CD4-positive, alpha-beta T cell treated with Interleukin-12 subunit alpha and Interleukin-12 subunit beta, for 1 hour (primary cell): ENCODE results near the gene AAR2.

Experiments
- DNase-seq: peaks from one replicate; pipeline ENCODE4 v3.0.0-alpha.2; 2020

AAR2 gene

DNA sequence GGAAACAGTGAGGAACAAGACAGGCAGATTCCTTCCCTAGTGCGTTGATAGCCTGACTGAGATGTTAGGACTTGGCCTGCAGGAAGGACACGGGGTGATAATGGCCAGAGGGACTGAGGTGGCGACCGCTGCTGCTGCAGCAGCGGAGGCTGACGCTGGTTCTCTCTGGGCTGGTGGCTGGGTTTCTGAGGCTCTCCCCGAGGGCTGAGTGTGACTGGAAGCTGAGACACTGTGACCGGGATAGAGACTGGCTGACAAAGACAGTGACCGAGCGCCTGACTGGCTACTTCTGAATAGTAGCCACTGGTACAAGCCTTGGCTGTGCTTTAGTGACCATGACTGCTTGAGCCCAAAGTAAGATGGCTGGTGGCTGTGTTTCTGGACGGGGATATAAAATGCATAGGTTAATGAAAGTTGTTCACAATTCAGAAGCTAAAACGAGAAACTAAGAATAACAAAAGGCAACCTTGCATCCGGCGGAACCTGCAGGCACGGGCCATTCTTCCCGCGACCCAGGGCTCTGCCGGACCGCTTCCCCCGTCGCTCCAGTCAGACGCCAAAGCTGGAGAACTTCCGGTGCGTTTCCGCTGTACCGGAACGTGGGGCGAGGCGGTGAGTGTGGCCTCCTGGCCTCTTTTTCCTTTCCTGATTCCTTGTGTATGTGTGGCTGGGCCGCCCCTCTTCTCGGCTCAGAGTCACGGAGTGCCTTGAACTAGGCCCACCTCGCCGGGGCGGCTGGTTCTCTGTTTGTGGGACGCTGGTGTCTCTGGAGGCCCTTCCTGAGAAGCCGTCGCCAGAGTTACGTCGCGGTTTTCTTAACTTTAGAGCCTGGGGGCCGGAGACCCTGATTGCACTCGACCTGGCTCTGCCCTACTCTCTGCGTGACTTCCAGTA lies at the start of gene AAR2:
AAR2 (plus strand) TSS at position 587 of the 894 bp plus-strand sequence. CDS start 3,391 bp downstream, outside the sequence.
- DNase-seq = peak; percentile 76

DNA sequence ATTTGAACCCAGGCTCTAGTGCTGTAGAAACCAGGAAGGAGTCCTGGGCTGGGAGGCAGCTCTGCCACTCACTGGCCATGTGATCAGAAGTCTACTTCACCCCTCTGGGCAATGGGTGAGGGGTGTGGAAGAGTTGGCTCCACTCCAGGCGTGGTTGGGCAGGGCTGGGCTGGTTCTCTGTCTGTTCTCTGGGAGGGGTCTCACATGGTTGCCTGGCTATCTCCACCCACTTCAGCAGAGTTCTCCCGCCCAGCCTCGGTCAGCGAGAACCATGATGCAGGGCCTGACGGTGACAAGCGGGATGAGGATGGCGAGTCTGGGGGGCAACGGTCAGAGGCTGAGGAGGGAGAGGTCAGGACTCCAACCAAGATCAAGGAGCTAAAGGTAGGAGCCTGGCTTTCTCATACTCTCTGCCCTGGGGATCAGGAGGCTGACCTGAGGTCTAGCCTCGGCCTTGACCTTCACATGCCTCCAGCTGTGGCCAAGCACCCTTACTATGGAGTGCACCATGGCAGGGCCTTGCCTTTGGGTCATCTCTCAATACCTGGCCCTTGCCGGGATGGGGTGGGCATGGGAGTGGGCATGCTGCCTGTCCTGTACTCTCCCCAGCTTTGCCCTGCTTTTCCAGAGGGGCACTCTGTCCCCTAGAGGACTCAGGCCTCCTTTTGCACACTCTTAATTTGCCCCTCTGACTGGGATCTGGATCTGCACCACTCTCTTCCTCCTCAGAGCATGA lies 42.1 kb upstream of the AAR2 start:
- no peak for DNase-seq

DNA sequence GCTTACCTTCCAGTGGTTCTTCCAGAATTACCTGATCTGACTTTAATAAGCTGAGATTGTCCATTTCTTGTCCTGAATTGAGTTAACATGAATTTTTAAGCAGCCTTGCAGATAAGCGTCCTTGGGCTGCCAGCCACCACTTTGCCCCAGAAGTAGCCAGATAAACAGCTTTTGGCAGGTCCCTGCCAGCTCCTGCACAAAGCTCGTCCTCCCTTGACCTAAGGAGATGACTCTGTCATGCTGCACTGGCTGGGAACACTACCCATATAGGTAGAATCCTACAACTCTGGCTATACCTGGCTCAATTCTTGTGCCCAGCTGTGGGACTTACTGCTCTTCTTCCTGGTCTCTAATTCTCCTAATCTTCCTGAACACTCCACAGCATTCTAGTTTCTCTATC lies 39.6 kb upstream of the AAR2 start:
- no peak for DNase-seq

DNA sequence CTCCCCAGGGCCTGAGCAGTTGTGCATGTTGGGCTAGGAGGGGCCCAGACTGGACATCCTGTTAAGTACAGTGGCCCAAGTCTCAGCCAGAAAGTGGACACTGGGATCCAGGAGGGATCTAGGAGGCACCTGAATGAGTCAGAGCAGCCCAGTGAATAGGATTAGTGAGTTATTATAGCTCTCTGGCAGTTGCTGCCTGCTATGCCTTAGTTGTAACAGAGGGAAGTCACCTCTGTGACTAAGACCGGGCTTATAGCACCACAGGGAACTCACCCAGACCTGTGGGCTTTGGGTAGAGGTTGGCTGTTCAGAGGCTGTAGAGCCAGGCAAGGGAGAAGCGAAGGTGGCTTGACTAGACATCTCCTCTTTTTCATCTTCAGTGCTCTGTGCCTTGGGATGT lies 39.0 kb upstream of the AAR2 start:
- DNase-seq = no peak

- DNase-seq = peak; percentile 69
Observed at GRCh38 chr20:36199345-36200257, 36.7 kb upstream of the AAR2 start.

DNA sequence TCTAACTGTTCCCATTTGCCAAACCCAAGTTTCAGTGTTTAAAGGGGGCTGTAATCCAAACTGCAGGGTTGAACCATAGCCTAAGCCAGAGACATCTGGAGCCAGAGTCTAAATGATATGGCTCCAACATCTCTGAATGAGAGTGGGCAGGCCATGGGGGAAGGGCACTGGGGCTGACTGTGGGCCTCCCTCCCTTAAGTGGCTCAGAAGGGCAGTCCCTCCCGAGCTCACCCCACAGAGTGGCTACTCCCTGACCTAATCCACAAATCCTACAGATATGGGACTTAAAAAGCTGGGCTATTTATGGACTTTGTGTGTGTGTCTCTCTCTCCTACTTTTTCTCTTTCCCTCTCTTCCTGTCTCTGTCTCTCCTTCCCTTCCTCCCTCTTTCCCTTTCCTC lies 35.8 kb upstream of the AAR2 start:
- no peak for DNase-seq

- no peak for DNase-seq
Observed at GRCh38 chr20:36201198-36201597, 35.1 kb upstream of the AAR2 start.

- DNase-seq = peak; percentile 77
Observed at GRCh38 chr20:36202891-36203338, 33.4 kb upstream of the AAR2 start.

- no peak for DNase-seq
Observed at GRCh38 chr20:36203861-36204260, 32.4 kb upstream of the AAR2 start.

- no peak for DNase-seq
Observed at GRCh38 chr20:36205026-36205425, 31.3 kb upstream of the AAR2 start.

- no peak for DNase-seq
Observed at GRCh38 chr20:36206068-36206467, 30.2 kb upstream of the AAR2 start.

GRCh38 chr20:36206641-36207040 lies 29.6 kb upstream of the AAR2 start:
- DNase-seq = no peak

GRCh38 chr20:36207602-36208001 lies 28.7 kb upstream of the AAR2 start:
- no peak for DNase-seq

- DNase-seq = no peak
Observed at GRCh38 chr20:36208257-36208656, 28.0 kb upstream of the AAR2 start.

- no peak for DNase-seq
Observed at GRCh38 chr20:36210436-36211021, 25.7 kb upstream of the AAR2 start.

GRCh38 chr20:36213362-36213761 lies 22.9 kb upstream of the AAR2 start:
- DNase-seq = no peak

GRCh38 chr20:36214684-36215256 lies 21.5 kb upstream of the AAR2 start:
- DNase-seq = peak; percentile 12

- DNase-seq = no peak
Observed at GRCh38 chr20:36215778-36216177, 20.5 kb upstream of the AAR2 start.

DNA sequence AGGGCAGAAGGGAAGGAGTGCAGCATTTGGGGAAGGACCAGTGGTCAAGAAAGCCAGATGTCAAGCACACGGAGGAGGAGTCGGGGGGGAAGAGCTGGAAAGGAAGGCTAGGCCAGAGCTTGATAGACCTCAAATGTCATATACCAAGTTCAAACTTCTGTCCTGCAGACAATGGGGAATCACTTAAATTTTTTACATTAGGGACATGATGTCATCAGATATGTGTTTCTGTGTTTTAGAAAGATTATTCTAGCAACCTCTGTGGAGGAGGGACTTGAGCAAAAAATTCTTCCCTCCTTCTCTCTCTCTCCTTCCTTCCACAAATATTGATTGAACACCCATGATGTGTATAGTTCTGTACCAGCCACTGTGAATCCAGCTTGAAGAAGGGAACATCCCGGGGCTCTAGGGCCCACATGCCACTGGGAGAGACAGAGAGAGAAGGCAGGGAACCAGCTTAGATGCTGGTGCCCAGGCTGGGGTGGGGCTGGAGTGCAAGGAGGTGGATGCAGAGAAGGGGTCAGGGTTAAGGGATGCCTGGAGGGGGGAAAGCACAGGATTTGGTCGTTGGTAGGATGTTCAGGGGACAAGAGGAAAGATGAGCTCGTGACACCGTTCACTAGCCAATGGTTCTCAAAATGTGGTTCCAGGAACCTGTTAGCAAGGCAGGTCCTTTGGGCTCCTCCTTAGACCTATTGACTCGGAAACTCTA lies 19.8 kb upstream of the AAR2 start:
- DNase-seq = no peak

GRCh38 chr20:36217226-36217625 lies 19.1 kb upstream of the AAR2 start:
- DNase-seq = no peak

DNA sequence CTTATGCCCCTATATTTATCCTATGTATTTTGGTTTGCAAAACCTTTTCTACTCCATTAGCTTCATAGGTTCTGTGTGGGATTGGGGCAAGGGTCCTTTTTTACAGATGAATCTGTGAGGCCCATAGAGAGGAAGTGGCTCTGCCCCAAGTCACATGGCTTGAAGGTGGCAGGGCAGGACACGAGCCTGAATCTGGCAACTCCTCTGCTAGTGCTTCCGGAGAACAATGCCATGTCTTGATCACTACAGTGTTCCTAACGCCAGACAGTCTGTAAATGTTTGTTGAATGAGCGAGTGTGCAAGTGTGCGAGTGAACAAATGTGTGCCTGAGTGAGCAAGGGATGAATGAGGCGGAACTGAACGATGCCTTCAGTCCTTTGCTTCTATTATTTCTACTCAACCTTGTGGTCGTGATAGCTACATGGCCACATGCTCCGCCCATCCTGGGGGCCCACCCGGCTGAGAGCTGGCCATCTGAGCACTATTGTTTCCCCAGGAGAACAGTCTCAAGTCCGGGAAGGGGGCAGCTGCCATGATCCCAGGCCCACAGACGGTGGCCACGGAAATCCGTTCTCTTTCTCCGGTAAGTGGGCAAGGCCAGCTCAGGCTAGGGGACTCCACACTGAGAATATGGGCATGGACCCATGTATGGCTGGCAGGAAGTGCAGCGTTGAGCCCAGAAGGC lies 17.8 kb upstream of the AAR2 start:
- no peak for DNase-seq
